H4 (cell line): ENCODE data around the gene SLC6A11. TPM values are rescaled to one million over a fixed set of nuclear protein-coding genes. Genes with fewer than 3 reads are reported as not detected.

Experiments
- DNase-seq: peaks from one replicate; pipeline ENCODE4 v3.0.0-alpha.2; 2015; ENCODE audit warnings: low spot score
- total RNA-seq: library from RNA; depleted of rRNA; stranded (reverse); fragments of >200 nt; shearing (Covaris generic); gene quantifications from 2 replicates; pipeline ENCODE4 v1.2.3, GENCODE V29; 2014

SLC6A11 gene
- total RNA-seq, 1 experiment from 2014 or later, result 0.12 TPM

DNA sequence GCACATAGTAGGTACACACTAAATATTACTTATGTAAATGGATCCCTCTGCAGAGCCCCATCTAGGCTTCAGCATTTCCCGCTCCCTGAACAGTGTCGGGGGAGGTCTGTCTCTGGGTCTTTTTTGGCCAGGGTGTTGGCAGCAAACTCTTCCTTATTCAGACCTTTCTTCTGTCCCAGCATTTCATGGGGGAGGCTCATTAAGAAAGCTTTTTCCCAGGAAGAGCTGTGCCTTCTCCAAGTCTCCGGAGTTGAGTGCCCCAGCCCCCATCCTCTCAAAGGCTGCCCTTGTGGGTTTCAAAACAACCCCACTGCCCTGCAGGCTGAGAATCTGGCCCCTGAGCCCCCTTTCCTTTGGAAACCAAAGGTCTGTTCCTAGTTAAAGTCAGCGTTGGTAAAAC, 25.1 kb downstream of the SLC6A11 start:
- DNase-seq, result no peak

DNA sequence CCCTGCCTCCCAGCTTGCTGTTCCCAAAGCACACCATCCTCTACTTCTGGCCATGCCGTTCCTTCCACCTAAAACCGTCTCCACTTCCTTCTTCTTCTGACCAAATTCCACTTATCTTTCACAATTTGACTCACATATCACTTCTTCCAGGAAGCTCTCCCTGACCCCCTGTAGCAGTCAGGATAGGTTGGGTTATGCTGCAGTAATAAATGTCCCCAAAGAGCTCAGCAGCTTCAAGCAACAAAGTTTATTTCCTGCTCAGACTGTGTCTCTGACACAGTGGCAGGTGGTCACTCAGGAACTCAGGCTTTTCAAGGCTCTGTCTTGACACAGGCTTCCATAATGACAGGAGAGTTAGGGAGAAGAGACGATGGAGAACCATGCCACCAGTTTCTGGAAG, 27.4 kb downstream of the SLC6A11 start:
- DNase-seq, result no peak

DNA sequence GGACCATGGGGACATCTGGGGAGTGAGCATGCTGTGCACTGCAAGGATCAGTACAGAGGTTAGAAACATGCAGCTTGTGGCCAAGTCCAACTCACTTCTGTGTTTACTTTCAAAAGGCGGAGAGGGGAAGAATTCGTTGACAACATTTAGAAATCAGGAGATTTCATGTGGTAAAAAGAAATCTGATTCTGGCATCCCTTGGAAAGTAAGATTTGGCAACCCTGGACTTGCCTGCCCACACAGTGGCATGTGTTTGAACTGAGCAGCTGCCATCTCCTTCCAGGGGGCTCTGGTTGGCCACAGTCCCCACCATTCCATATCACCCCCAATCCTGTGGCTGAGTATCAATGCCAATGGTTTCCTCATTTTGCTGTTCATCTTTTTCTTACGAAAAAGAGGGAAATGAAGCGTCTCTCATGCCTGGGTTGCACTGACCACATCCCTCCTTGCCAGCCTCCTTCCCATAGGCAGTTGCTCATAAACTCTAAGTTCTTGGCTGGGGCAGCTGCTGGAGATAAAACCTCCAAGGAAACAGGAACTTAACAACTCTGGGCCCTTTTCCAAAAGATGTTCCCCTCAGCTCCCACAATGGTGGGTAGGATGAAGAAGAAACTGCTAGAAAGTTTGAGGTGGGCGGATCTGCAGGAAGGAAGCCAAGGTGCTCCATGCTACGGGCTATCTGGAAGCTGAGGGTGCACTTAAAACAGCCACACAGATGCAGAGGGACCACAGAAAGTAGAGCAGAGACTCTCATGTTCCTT, 29.2 kb downstream of the SLC6A11 start:
- no peak for DNase-seq

DNA sequence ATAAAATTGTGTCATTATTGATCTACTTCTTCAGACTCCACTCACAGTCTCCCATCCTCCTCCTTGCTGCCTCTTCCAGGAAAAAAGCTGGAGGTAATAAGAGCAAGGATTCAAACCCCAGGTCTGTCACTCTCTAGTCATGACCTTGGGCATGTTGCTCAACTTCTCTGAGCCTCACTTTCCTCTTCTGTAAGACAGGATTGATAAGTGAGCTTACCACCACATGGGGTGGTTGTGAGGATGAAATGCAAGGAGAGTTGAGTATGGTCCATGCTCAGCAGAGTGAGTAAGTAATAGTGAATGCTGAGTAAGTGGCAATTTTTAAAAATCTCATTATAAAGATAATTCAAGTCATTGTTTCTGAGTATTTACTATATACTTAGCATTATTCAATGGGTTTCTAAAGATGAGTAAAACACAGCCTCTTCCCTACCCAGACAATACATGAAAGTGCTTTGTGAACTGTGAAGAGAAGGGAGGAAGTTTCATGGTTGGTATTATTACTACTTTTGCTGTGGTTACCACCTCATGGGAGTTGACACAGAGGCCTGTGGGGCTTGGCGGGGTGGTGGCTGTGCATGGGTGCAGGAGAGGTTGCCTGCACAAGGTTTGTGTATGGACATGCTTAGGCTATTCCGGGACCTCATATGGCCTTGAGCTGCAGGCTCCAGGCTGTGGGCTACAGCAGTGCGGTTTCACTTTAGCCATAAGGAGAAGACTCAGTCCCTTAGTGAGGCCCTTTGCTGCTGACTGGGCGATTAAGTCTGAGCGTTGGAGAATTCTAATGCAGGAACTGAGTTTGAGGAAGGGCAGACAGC, 30.0 kb downstream of the SLC6A11 start:
- DNase-seq, result no peak

DNA sequence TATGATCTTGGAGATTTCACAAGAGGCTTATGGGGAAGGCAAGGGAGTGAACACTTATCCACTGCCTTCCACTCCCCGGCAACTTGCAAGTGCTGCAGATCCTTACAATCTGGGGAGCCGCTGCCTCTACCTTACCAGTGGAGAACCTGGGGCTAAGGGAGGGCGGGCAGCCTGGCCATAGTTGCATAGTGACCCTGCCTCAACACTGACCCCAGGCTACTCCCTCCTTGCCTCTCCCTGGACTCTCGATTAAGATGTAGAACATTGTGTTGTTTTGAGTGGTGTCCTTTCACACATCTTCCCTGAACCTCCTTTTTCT, 30.6 kb downstream of the SLC6A11 start:
- no peak for DNase-seq

DNA sequence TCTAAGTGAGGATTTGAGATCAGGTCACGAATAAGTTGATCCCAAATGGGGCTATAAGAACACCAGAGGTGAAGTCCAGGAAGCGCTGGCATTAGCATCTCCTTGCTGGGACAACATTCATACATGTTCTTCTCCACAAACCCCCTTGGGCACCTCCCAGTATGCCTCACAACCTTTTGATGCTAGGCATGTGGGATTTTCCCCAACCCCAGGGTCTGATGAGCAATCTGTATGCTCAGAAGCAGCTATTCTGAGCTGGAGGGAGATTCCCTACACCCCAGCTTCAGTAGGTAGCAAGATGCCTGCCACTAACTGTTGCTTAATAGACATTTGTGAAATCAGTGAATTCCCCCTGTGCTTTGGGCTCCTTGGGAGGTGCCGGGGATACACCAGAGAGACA, 32.2 kb downstream of the SLC6A11 start:
- DNase-seq, result no peak

DNA sequence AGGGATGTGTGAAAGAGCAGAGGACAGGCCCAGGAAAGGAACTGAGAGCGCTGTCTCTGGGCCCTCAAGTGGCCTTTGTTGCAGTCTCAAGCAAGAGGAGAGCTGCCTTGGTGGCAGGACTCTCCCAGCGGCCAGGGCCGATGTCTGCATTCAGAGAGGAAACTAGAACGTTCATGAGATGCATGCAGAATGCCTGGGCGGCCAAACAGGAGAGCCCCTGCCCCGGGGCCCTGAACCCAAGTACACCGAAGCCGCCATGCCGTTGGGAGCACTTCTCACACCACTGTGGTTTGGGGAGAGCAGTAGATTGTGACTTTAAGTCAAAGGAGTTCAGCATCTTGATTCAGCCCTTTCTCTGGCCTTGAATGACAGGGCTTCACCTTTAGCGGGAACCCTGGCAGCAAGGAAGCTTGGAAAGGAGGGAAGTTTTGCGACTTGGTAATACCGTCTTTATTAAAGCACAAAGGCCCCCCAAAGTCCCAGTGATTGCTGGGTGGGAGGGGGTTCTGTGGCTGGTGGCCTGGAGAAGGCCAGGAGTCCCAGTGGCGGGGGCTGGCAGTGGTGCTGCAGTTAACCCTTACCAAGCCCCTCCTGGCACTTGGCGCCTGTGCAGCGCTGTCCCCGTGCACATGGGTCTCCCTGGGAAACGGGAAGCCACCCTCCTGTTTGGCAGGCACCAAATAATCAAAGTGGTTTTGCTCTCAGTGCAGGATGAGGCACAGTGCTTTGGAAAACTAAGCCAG, 36.2 kb downstream of the SLC6A11 start:
- DNase-seq, result no peak

DNA sequence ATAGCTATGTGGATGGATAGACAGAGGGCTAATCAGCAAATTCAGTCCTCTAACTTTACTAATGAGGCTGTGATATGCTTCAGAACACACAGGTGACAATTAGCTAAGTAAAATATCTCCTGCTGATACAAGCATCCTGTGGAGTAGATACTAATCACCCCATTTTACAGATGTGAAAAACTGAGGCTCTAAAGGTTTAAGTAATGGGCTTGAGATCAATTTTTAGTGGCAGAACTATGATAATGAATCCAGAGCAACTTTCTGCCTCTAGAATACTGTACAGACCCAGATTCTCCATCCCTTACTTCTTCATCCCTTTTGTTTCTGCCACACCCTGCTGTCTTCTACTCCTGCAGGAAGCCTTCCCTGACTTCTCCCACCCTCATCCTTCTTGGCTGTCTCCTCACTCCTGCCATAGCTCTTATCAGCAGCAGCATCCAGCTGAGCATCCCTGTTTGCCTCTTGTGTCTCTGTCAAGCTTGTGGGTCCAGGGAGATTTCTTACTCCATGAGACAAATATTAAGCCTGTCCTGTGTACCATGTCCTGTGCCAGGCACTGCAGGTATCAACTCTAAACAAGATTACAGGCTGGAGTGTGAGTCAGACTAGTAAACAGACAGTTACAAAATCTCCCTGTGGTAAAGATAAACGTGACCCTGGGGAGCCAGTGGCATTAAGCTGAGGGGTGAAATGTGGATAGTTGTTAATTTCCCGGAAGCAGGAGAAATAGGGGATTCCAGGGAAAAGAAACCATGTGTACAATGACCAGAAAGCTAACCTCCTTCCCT, 39.2 kb downstream of the SLC6A11 start:
- DNase-seq, result peak; percentile 30

DNA sequence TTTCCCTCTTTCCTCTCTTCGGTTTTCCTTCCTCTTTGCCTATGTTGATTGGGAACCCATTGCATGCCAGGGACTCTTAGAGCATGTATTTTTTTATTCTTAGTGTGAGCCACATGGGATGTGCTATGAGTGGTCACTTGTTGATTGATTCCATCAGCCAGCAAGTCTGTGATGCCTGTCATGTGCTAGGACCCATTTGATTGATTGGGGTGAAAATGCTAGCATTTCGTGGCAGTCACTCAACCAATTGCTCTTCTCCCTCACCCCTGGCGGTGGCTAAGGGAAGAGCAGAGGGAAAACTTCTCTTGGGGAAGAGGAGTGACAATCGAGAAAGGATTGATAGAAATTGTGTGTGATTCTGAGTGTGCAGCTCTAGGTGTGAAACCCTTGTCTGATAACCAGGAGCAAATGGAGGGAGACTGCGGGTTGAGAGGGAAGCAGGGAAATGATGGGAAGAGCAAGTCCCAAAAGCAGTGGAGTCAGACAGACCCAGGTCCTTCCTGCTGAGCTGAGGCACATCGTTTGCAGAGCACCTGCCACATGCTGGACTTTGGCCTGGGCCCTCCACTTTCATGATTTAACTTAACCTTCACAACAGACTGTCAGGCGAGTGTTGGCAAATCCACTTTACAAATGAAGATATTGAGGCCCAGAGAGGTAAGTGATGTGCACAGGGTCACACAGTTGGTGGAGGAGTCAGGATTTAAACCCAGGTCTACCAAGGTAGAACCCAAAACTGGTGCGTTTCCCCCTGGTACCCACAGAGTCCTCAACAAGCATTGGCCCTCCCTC, 40.0 kb downstream of the SLC6A11 start:
- no peak for DNase-seq

DNA sequence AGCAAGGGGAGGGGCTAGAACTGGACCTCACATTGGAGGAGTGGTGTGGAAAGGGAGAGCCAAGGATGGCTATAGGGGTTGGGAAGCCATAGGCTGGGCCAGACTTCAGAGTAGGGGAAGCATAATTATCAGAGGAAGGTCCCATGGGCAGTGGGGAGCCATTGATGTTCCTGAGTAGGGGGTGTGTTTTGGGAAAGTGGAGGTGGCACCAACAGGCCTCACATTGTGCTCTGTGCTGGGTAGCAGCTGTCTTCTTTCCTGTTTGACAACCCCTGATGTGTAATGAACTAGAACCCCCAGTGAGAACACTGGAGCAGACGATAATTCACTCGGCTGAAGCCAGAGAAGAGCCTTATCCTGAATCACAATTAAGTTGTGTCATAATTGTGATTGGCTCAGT, 41.2 kb downstream of the SLC6A11 start:
- DNase-seq, result no peak

DNA sequence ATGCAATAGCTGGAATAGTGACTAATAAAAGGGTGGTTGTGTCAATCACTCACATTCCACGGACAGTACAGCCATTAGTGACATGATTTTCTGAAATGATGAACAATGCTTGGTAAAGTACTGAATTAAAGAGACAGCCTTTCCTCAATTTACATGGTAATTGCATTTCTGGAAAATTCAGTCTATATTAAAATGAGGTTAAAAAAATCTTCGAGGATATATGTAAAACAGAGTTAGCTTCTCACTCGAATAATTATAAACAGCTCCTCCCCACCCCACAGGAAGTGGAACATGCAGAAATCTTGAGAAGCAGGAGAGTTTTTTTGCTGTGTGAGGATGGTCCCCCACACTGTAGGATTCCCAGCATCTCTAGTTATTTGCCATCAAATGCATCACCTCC, 42.1 kb downstream of the SLC6A11 start:
- DNase-seq, result no peak

DNA sequence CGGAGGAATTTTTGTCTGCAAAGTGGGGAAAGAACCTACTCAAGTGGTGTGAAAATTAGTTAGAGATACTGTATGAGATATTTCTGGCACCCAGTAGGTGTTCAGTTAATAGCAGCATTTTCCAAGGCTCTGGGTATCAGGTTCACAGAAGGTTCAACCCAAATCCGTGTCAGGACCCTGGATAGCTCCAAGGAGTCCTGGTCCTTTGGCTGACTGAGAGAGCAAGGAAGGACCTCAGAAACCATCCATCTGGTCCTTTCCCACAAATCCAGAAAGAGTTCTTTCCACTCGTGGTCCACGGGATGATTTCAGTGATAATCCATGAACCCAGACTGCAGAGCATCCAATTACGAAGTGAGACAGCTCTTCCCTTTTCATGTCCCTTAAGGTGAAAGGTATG, 51.4 kb downstream of the SLC6A11 start:
- no peak for DNase-seq

DNA sequence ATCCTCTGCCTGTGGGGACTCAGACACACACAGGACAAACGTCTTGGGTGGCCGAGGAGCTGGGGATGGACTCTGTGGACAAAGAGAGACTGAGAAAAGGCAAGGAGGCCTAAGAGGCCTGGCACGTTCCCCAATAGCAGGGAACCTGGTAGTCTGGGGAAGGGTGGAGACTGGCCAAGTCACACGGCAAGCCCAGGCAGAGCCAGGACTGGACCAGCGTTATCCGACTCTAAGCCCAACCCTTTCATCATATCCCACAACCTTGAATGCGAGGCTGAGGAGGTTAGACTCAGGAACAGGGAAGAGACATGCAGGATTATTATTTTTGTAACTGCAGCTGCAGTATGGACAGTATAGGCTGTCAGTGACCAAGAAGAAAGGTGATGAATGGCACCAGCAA, 53.4 kb downstream of the SLC6A11 start:
- DNase-seq, result no peak

DNA sequence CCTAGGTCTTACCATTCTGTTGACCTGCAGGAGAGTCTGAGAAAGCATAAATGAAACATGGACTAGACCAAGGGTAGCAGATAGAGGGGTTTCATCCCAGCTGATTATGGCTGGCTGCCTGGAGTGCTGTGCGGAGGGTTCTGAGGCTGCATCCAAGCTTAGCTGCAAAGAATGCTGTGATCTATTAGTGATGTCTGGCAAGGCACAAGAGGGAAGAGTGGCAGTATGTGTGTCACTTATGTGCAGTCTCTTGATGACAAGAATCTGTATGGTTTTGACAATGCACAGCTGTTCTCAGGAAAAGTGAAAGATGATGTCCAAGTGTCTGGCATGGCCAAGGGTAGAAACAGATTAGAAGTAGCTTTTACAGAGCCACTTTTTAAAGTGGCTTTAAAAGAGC, 54.3 kb downstream of the SLC6A11 start:
- DNase-seq, result no peak

DNA sequence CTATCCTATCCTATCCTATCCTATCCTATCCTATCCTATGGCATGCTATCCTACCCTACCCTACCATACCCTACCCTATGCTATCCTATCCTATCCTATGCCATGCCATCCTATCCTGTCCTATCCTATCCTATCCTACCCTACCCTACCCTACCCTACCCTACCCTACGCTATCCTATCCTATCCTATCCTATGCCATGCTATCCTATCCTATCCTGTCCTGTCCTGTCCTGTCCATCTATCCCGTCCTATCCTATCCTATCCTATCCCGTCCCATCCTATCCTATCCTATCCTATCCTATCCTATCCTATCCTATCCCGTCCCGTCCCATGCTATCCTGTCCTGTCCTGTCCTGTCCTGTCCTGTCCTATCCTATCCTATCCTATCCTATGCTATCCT, 57.4 kb downstream of the SLC6A11 start:
- DNase-seq, result no peak

DNA sequence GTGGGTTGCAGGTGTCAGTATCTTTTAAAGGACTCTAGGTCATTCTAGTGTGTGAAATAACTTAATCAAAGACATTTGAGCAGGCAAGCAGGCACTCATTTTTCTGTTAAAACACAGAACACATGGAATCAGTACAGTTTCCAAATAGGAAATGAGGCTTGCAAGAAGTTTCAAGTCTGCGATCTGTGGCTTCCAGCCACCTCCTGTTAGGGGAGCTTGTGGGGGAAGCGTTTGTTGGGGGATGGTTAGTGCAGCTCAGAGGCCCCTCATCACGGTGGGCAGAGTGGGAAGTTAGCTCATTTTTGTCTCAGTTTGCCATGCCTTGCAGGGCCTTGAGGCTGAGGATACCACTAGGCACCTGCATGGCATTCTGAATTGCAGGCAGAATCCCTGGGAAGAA, 59.9 kb downstream of the SLC6A11 start:
- no peak for DNase-seq

DNA sequence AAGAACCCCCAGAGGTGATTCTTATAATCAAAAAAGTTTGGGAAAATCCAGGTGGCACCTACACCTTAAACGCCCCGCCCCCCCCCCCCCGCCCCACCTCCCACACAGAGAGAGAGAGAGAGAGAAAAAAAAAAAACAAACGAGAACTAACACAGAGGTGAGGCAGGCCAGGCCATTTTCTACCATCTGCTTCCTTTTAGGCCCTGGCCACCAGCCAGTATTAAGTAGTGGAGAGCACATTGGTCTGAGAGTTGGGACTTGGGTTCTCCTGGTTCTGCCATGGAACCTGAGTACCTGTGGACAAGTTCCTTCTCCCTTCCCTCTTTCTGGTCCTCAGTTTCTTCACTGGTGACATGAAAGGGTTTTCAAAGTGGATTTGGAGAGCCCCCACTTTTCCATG, 60.6 kb downstream of the SLC6A11 start:
- DNase-seq, result no peak

DNA sequence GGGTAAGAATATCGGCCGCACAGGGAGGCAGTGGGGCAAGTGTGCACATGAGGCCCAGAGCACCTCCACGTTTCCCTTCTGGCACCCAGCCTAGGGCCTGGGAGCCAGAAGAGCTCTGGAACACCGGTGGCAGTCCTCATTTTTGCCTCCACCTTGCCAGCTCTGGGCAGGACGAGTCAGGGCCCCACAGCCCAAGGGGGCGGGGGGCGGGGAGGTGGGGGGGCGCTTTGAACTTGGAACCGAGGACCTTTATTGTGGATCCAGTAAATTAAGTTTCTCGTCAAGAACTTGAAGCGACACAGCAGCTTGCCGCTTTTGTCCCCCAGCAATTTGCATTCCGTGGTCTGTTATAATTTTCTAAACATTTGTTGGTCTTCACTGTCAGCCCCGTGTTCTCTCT, 66.8 kb downstream of the SLC6A11 start:
- DNase-seq, result no peak

DNA sequence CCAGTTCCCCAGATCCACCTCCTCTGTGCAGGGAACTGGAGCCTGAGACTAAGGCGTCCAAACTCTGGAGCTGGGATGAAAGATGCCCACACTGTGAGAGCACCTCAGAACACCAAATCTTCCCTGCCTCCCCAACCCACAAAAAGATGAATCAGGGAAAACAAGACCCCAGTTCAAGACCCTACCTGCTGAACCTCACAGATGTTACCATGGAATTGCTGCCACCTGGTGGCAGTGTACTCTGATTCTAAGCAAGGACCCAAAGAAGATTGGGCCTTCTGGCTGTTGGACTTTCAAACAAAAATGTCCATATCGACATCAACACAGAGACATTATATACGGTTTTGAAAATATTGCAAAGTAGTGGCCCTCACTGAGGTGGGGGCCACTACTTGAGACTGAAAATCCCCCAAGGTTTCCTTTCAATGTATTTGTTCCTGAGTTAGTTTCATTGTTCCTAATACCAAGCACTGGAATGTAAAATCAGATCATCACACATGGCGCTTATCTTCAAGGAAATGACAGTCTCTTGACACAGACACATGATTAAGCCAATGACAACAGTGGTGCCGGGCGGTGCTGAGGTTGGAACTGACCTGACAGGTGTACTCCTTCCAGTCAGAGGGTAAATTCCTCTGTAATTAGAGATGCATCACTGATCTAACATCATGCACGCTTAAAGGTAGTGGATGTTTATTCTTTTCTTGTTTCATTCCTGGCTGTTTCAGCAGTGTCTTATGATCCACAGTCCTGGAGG, 67.6 kb downstream of the SLC6A11 start:
- peak; percentile 10 for DNase-seq

DNA sequence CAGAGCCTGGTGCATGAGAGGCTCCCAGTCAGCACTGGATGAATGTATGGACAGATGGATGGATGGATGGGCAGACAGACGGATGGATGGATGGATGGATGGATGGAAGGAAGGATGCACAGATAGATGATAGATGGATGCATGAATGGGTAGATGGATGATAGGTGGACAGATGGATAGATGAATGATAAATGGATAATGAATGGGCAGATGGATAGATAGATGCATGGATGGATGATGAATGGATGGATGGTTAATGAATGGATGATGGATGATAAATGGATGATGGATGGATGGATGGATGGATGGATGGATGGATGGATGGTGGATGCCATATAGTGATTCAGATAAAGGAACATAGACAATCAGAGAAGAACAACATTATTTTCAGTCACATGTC, 71.0 kb downstream of the SLC6A11 start:
- no peak for DNase-seq
